Body of pancreas (tissue), 4 donors: ENCODE results near the gene SPNS1.

Experiments used
- POLR2A ChIP-seq, 3 donors: fragments of 450-650 bp; IDR thresholded peaks; one replicate each; pipeline ENCODE4 v1.6.1; 2016; ENCODE audit warnings: antibody characterized with exemption in 3 of 3, mild to moderate bottlenecking in 2 of 3
- TF ChIP-seq, protein P1 (sequence below), 7 experiments: fragments of 450-650 bp in 4 of 7; fragments of 200-600 bp in 3 of 7; sonication (generic) in 3 of 7; IDR thresholded peaks; one replicate each; pipeline ENCODE4 v1.5.1; 2016 to 2019; ENCODE audit warnings: antibody characterized with exemption in 7 of 7

DNA sequence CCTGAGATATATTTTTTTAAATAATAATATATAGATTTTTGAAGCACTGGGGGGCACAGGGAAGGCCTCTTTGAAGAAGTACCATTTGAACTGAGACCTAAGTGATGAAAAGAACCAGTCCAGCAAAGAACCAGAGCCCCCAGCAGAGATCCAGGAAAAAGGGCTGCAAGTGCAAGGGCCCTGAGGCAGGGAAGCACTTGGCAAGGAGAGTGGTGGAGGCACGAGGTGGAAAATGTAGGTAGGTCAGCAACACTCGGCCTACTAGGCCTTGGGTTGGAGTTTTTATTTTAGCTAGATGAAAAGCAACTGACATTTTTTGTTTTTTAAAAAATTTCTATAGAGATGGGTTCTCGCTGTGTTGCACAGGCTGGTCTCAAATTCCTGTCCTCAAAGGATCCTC lies 44.4 kb upstream of the SPNS1 start:
- TF ChIP-seq, protein P1, sequence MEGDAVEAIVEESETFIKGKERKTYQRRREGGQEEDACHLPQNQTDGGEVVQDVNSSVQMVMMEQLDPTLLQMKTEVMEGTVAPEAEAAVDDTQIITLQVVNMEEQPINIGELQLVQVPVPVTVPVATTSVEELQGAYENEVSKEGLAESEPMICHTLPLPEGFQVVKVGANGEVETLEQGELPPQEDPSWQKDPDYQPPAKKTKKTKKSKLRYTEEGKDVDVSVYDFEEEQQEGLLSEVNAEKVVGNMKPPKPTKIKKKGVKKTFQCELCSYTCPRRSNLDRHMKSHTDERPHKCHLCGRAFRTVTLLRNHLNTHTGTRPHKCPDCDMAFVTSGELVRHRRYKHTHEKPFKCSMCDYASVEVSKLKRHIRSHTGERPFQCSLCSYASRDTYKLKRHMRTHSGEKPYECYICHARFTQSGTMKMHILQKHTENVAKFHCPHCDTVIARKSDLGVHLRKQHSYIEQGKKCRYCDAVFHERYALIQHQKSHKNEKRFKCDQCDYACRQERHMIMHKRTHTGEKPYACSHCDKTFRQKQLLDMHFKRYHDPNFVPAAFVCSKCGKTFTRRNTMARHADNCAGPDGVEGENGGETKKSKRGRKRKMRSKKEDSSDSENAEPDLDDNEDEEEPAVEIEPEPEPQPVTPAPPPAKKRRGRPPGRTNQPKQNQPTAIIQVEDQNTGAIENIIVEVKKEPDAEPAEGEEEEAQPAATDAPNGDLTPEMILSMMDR (IDR thresholded peaks at IDR 0.05): no peak
- no peak for TF ChIP-seq POLR2A (IDR thresholded peaks at IDR 0.05)
